ENCODE data around the gene MINK1. TPM values are rescaled to one million over a fixed set of nuclear protein-coding genes. Genes with fewer than 3 reads are reported as not detected.
"Not testable (repeated sequence)": the region's sequence is repeated elsewhere in the genome, so short reads cannot be mapped to it uniquely, and the experiment has no call there.

MINK1 gene
- total RNA-seq, 1 donor from 2014 or later = 117 TPM

- Mint-ChIP-seq H3K27ac (no peak overlapping the region), H3K4me1 (no peaks in the 10 kb centered on the region), H3K36me3 (no peaks in the 10 kb centered on the region), H3K4me3 (no peak overlapping the region), H3K9me3 (no peaks in the 10 kb centered on the region), H3K27me3 (ENCODE audit: low read depth) (no peaks in the 10 kb centered on the region)
- no peak for TF ChIP-seq CTCF (IDR thresholded peaks at IDR 0.05; ENCODE audit: unreplicated experiment)
- DNase-seq (ENCODE audit: low spot score in 2 of 2, unreplicated experiment in 2 of 2) = no peak
Observed at GRCh38 chr17:4827399-4827798, 5.7 kb upstream of the MINK1 start.

GRCh38 chr17:4832829-4833177 lies 337 bp upstream of the MINK1 start:
- Mint-ChIP-seq H3K27ac (peak overlapping the region; percentile 98), H3K4me1 (peaks cover 27% of the 10 kb centered on the region), H3K4me3 (peak overlapping the region; percentile 90)
- H3K9me3 Mint-ChIP-seq; H3K27me3 Mint-ChIP-seq (ENCODE audit: low read depth); DNase-seq (ENCODE audit: low spot score in 2 of 2, unreplicated experiment in 2 of 2); H3K36me3 Mint-ChIP-seq: not testable (repeated sequence)

GRCh38 chr17:4833941-4834680 lies 971 bp downstream of the MINK1 start:
- Mint-ChIP-seq H3K9me3 (no peaks in the 10 kb centered on the region), H3K4me1 (peaks cover 32% of the 10 kb centered on the region), H3K27ac (peak overlapping the region; percentile 93), H3K36me3 (peaks cover 1% of the 10 kb centered on the region), H3K4me3 (peak overlapping the region; percentile 82), H3K27me3 (ENCODE audit: low read depth) (no peaks in the 10 kb centered on the region)
- DNase-seq (ENCODE audit: low spot score in 2 of 2, unreplicated experiment in 2 of 2) = no peak
- TF ChIP-seq CTCF (IDR thresholded peaks at IDR 0.05; ENCODE audit: unreplicated experiment) = no peak

GRCh38 chr17:4834681-4835020 lies 1.5 kb downstream of the MINK1 start:
- Mint-ChIP-seq H3K4me3 (peak overlapping the region; percentile 82), H3K27ac (peak overlapping the region; percentile 93), H3K36me3 (peaks cover 1% of the 10 kb centered on the region), H3K9me3 (no peaks in the 10 kb centered on the region), H3K4me1 (peaks cover 37% of the 10 kb centered on the region), H3K27me3 (ENCODE audit: low read depth) (no peaks in the 10 kb centered on the region)
- DNase-seq (ENCODE audit: low spot score in 2 of 2, unreplicated experiment in 2 of 2) = no peak
- TF ChIP-seq CTCF (IDR thresholded peaks at IDR 0.05; ENCODE audit: unreplicated experiment) = no peak

GRCh38 chr17:4836221-4836620 lies 3.1 kb downstream of the MINK1 start:
- H3K27ac Mint-ChIP-seq = no peak overlapping the region

More at GRCh38 chr17:4836221-4836620, 3.1 kb downstream of the MINK1 start:
- no peak for TF ChIP-seq CTCF (IDR thresholded peaks at IDR 0.05; ENCODE audit: unreplicated experiment)
- no peak for DNase-seq (ENCODE audit: low spot score in 2 of 2, unreplicated experiment in 2 of 2)
- H3K27me3 Mint-ChIP-seq (ENCODE audit: low read depth) = no peaks in the 10 kb centered on the region
- H3K4me3 Mint-ChIP-seq = no peak overlapping the region
- H3K36me3 Mint-ChIP-seq = peaks cover 1% of the 10 kb centered on the region
- H3K4me1 Mint-ChIP-seq = peaks cover 48% of the 10 kb centered on the region
- H3K9me3 Mint-ChIP-seq = no peaks in the 10 kb centered on the region
